HEK293 (cell line): ENCODE measurements around the gene PTPRG.

Experiments
- MEIS1 ChIP-seq: sonication (generic); formaldehyde crosslinking; IDR thresholded peaks from 2 replicates; pipeline ENCODE4 v1.8.1; 2022; ENCODE audit warnings: missing genetic modification reagents, mild to moderate bottlenecking, borderline replicate concordance
- OSR2 ChIP-seq: fragments of 450-650 bp; formaldehyde crosslinking; IDR thresholded peaks from 2 replicates; pipeline ENCODE4 v1.5.1; 2016; ENCODE audit warnings: missing biosample characterization, missing genetic modification characterization
- SCRT2 ChIP-seq: fragments of 450-650 bp; formaldehyde crosslinking; IDR thresholded peaks from 2 replicates; pipeline ENCODE4 v1.5.1; 2016; ENCODE audit warnings: missing biosample characterization, missing genetic modification characterization
- ZNF121 ChIP-seq: fragments of 450-650 bp; formaldehyde crosslinking; IDR thresholded peaks from 2 replicates; pipeline ENCODE4 v1.5.1; 2016; ENCODE audit warnings: missing biosample characterization, missing genetic modification characterization
- ZNF404 ChIP-seq: fragments of 450-650 bp; formaldehyde crosslinking; IDR thresholded peaks from 2 replicates; pipeline ENCODE4 v1.5.1; 2017; ENCODE audit warnings: missing biosample characterization, missing genetic modification characterization
- ZNF529 ChIP-seq: fragments of 450-650 bp; formaldehyde crosslinking; IDR thresholded peaks from 2 replicates; pipeline ENCODE4 v1.5.1; 2017; ENCODE audit warnings: missing genetic modification characterization, missing biosample characterization; ENCODE audit not compliant: insufficient replicate concordance
- ZNF548 ChIP-seq: fragments of 450-650 bp; formaldehyde crosslinking; IDR thresholded peaks from 2 replicates; pipeline ENCODE4 v1.5.1; 2016; ENCODE audit warnings: missing biosample characterization, missing genetic modification characterization
- ZNF549 ChIP-seq: fragments of 450-650 bp; IDR thresholded peaks from 2 replicates; pipeline ENCODE4 v1.5.1; 2018; ENCODE audit warnings: missing biosample characterization, missing genetic modification characterization, mild to moderate bottlenecking, inconsistent platforms, moderate library complexity
- ZNF555 ChIP-seq: fragments of 450-650 bp; formaldehyde crosslinking; conservative IDR thresholded peaks from 2 replicates; pipeline ENCODE4 v1.5.1; 2017; ENCODE audit warnings: missing biosample characterization, mild to moderate bottlenecking, missing genetic modification characterization, inconsistent platforms
- ZNF600 ChIP-seq: fragments of 450-650 bp; formaldehyde crosslinking; IDR thresholded peaks from 2 replicates; pipeline ENCODE4 v1.5.1; 2016; ENCODE audit warnings: missing biosample characterization, missing genetic modification characterization
- ZNF658 ChIP-seq: fragments of 450-650 bp; formaldehyde crosslinking; IDR thresholded peaks from 2 replicates; pipeline ENCODE4; 2016; ENCODE audit warnings: missing biosample characterization, missing genetic modification characterization
- ZNF777 ChIP-seq: fragments of 450-650 bp; formaldehyde crosslinking; IDR thresholded peaks from 2 replicates; pipeline ENCODE4 v1.5.1; 2017; ENCODE audit warnings: missing biosample characterization, missing genetic modification characterization, borderline replicate concordance
- ZNF791 ChIP-seq: fragments of 450-650 bp; formaldehyde crosslinking; IDR thresholded peaks from 2 replicates; pipeline ENCODE4 v1.5.1; 2016; ENCODE audit warnings: missing biosample characterization, missing genetic modification characterization
- ZNF792 ChIP-seq: fragments of 450-650 bp; formaldehyde crosslinking; IDR thresholded peaks from 2 replicates; pipeline ENCODE4 v1.5.1; 2016; ENCODE audit warnings: missing biosample characterization, missing genetic modification characterization
- ZNF843 ChIP-seq: fragments of 450-650 bp; formaldehyde crosslinking; IDR thresholded peaks from 2 replicates; pipeline ENCODE4 v1.5.1; 2016; ENCODE audit warnings: missing biosample characterization, missing genetic modification characterization
- ZXDB ChIP-seq: fragments of 450-650 bp; formaldehyde crosslinking; IDR thresholded peaks from 2 replicates; pipeline ENCODE4 v1.5.1; 2016; ENCODE audit warnings: missing biosample characterization, missing genetic modification characterization
- TF ChIP-seq, protein P1 (sequence below): fragments of 450-650 bp; formaldehyde crosslinking; optimal IDR thresholded peaks from 2 replicates; pipeline ENCODE3; 2016; ENCODE audit warnings: missing biosample characterization, mild to moderate bottlenecking, missing genetic modification characterization
- TF ChIP-seq, protein P2 (sequence below): fragments of 450-650 bp; formaldehyde crosslinking; IDR thresholded peaks from 2 replicates; pipeline ENCODE4 v1.5.1; 2016; ENCODE audit warnings: missing biosample characterization, missing genetic modification characterization
- TF ChIP-seq, protein P3 (sequence below): fragments of 450-650 bp; formaldehyde crosslinking; IDR thresholded peaks from 2 replicates; pipeline ENCODE4 v1.5.1; 2016; ENCODE audit warnings: missing biosample characterization, missing genetic modification characterization
- TF ChIP-seq, protein P4 (sequence below): fragments of 450-650 bp; formaldehyde crosslinking; IDR thresholded peaks from 2 replicates; pipeline ENCODE4; 2016; ENCODE audit warnings: missing biosample characterization, missing genetic modification characterization
- TF ChIP-seq, protein P5 (sequence below): fragments of 450-650 bp; formaldehyde crosslinking; IDR thresholded peaks from 2 replicates; pipeline ENCODE4 v1.5.1; 2016; ENCODE audit warnings: missing biosample characterization, missing genetic modification characterization, low read depth
- TF ChIP-seq, protein P6 (sequence below): fragments of 450-650 bp; formaldehyde crosslinking; IDR thresholded peaks from 2 replicates; pipeline ENCODE4 v1.5.1; 2017; ENCODE audit warnings: missing biosample characterization, missing genetic modification characterization
- TF ChIP-seq, protein P7 (sequence below): fragments of 450-650 bp; IDR thresholded peaks from 2 replicates; pipeline ENCODE4 v1.5.1; 2018; ENCODE audit warnings: missing biosample characterization, missing genetic modification characterization
- TF ChIP-seq, protein P8 (sequence below): fragments of 450-650 bp; formaldehyde crosslinking; IDR thresholded peaks from 2 replicates; pipeline ENCODE4 v1.5.1; 2016; ENCODE audit warnings: missing biosample characterization, missing genetic modification characterization
- TF ChIP-seq, protein P9 (sequence below): fragments of 450-650 bp; formaldehyde crosslinking; IDR thresholded peaks from 2 replicates; pipeline ENCODE4 v1.5.1; 2016; ENCODE audit warnings: missing biosample characterization, missing genetic modification characterization

PTPRG gene

DNA sequence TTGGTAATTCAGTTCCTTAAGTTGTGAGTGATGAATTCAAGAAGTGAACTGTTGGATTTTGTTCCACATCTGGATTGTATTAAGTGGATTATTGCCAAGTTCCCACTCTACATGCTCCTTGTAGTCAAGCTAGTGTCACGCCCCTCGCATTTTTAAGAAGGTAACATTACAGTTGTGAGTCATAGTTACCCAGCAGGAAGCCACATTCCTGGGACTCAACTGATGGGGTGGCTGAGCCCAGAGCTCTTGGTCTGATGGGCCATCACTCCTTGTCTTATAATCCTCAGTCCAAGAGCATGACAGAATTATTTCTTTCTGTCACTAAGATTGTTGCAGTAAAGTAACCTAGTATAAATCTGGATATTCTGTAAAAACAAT lies 102.7 kb downstream of the PTPRG start (continued):
- TF ChIP-seq, protein P1, sequence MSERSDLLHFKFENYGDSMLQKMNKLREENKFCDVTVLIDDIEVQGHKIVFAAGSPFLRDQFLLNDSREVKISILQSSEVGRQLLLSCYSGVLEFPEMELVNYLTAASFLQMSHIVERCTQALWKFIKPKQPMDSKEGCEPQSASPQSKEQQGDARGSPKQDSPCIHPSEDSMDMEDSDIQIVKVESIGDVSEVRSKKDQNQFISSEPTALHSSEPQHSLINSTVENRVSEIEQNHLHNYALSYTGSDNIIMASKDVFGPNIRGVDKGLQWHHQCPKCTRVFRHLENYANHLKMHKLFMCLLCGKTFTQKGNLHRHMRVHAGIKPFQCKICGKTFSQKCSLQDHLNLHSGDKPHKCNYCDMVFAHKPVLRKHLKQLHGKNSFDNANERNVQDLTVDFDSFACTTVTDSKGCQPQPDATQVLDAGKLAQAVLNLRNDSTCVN (tag by site-specific recombination): no peak
- TF ChIP-seq OSR2 (peak; percentile 85), ZNF121 (tag by site-specific recombination) (no peak), ZXDB (peak; percentile 77), ZNF777 (tag by site-specific recombination) (no peak), MEIS1 (no peak), ZNF600 (no peak), ZNF791 (no peak), ZNF549 (no peak), ZNF792 (tag by site-specific recombination) (no peak), SCRT2 (tag by site-specific recombination) (peak; percentile 33; the same call in 1 of the 2 replicates), ZNF658 (no peak), ZNF404 (no peak), ZNF843 (tag by site-specific recombination) (peak; percentile 87), ZNF529 (tag by site-specific recombination) (no peak), ZNF555 (tag by site-specific recombination) (no peak), ZNF548 (no peak)
- TF ChIP-seq, protein P2, sequence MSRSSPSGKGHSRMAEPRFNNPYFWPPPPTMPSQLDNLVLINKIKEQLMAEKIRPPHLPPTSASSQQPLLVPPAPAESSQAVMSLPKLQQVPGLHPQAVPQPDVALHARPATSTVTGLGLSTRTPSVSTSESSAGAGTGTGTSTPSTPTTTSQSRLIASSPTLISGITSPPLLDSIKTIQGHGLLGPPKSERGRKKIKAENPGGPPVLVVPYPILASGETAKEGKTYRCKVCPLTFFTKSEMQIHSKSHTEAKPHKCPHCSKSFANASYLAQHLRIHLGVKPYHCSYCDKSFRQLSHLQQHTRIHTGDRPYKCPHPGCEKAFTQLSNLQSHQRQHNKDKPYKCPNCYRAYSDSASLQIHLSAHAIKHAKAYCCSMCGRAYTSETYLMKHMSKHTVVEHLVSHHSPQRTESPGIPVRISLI (tag by site-specific recombination): no peak
- TF ChIP-seq, protein P3, sequence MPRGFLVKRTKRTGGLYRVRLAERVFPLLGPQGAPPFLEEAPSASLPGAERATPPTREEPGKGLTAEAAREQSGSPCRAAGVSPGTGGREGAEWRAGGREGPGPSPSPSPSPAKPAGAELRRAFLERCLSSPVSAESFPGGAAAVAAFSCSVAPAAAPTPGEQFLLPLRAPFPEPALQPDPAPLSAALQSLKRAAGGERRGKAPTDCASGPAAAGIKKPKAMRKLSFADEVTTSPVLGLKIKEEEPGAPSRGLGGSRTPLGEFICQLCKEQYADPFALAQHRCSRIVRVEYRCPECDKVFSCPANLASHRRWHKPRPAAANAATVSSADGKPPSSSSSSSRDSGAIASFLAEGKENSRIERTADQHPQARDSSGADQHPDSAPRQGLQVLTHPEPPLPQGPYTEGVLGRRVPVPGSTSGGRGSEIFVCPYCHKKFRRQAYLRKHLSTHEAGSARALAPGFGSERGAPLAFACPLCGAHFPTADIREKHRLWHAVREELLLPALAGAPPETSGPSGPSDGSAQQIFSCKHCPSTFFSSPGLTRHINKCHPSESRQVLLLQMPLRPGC (tag by site-specific recombination): peak; percentile 96
- TF ChIP-seq, protein P4, sequence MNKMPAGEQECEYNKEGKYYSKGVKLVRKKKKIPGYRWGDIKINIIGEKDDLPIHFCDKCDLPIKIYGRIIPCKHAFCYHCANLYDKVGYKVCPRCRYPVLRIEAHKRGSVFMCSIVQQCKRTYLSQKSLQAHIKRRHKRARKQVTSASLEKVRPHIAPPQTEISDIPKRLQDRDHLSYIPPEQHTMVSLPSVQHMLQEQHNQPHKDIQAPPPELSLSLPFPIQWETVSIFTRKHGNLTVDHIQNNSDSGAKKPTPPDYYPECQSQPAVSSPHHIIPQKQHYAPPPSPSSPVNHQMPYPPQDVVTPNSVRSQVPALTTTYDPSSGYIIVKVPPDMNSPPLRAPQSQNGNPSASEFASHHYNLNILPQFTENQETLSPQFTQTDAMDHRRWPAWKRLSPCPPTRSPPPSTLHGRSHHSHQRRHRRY (tag by site-specific recombination): no peak
- TF ChIP-seq, protein P5, sequence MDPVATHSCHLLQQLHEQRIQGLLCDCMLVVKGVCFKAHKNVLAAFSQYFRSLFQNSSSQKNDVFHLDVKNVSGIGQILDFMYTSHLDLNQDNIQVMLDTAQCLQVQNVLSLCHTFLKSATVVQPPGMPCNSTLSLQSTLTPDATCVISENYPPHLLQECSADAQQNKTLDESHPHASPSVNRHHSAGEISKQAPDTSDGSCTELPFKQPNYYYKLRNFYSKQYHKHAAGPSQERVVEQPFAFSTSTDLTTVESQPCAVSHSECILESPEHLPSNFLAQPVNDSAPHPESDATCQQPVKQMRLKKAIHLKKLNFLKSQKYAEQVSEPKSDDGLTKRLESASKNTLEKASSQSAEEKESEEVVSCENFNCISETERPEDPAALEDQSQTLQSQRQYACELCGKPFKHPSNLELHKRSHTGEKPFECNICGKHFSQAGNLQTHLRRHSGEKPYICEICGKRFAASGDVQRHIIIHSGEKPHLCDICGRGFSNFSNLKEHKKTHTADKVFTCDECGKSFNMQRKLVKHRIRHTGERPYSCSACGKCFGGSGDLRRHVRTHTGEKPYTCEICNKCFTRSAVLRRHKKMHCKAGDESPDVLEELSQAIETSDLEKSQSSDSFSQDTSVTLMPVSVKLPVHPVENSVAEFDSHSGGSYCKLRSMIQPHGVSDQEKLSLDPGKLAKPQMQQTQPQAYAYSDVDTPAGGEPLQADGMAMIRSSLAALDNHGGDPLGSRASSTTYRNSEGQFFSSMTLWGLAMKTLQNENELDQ (tag by site-specific recombination): no peak
- TF ChIP-seq, protein P6, sequence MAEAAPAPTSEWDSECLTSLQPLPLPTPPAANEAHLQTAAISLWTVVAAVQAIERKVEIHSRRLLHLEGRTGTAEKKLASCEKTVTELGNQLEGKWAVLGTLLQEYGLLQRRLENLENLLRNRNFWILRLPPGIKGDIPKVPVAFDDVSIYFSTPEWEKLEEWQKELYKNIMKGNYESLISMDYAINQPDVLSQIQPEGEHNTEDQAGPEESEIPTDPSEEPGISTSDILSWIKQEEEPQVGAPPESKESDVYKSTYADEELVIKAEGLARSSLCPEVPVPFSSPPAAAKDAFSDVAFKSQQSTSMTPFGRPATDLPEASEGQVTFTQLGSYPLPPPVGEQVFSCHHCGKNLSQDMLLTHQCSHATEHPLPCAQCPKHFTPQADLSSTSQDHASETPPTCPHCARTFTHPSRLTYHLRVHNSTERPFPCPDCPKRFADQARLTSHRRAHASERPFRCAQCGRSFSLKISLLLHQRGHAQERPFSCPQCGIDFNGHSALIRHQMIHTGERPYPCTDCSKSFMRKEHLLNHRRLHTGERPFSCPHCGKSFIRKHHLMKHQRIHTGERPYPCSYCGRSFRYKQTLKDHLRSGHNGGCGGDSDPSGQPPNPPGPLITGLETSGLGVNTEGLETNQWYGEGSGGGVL (tag by site-specific recombination): peak; percentile 58; the same call in 1 of the 2 replicates
- TF ChIP-seq, protein P7, sequence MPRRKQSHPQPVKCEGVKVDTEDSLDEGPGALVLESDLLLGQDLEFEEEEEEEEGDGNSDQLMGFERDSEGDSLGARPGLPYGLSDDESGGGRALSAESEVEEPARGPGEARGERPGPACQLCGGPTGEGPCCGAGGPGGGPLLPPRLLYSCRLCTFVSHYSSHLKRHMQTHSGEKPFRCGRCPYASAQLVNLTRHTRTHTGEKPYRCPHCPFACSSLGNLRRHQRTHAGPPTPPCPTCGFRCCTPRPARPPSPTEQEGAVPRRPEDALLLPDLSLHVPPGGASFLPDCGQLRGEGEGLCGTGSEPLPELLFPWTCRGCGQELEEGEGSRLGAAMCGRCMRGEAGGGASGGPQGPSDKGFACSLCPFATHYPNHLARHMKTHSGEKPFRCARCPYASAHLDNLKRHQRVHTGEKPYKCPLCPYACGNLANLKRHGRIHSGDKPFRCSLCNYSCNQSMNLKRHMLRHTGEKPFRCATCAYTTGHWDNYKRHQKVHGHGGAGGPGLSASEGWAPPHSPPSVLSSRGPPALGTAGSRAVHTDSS (tag by site-specific recombination): no peak
- TF ChIP-seq, protein P8, sequence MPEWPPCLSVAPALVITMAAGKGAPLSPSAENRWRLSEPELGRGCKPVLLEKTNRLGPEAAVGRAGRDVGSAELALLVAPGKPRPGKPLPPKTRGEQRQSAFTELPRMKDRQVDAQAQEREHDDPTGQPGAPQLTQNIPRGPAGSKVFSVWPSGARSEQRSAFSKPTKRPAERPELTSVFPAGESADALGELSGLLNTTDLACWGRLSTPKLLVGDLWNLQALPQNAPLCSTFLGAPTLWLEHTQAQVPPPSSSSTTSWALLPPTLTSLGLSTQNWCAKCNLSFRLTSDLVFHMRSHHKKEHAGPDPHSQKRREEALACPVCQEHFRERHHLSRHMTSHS: no peak
- TF ChIP-seq, protein P9, sequence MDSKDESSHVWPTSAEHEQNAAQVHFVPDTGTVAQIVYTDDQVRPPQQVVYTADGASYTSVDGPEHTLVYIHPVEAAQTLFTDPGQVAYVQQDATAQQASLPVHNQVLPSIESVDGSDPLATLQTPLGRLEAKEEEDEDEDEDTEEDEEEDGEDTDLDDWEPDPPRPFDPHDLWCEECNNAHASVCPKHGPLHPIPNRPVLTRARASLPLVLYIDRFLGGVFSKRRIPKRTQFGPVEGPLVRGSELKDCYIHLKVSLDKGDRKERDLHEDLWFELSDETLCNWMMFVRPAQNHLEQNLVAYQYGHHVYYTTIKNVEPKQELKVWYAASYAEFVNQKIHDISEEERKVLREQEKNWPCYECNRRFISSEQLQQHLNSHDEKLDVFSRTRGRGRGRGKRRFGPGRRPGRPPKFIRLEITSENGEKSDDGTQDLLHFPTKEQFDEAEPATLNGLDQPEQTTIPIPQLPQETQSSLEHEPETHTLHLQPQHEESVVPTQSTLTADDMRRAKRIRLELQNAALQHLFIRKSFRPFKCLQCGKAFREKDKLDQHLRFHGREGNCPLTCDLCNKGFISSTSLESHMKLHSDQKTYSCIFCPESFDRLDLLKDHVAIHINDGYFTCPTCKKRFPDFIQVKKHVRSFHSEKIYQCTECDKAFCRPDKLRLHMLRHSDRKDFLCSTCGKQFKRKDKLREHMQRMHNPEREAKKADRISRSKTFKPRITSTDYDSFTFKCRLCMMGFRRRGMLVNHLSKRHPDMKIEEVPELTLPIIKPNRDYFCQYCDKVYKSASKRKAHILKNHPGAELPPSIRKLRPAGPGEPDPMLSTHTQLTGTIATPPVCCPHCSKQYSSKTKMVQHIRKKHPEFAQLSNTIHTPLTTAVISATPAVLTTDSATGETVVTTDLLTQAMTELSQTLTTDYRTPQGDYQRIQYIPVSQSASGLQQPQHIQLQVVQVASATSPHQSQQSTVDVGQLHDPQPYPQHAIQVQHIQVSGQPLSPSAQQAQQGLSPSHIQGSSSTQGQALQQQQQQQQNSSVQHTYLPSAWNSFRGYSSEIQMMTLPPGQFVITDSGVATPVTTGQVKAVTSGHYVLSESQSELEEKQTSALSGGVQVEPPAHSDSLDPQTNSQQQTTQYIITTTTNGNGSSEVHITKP (tag by site-specific recombination): peak; percentile 43; the same call in 1 of the 2 replicates
